Pancreas (tissue), 10 donors: ENCODE measurements around the gene CIROP. TPM values are rescaled to one million over a fixed set of nuclear protein-coding genes. Genes with fewer than 3 reads are reported as not detected.

Experiments
- ATAC-seq, 4 donors: fragments of 200-7000 bp; cut with Tn5 transposase; one replicate each; pipeline versions ENCODE4 v1.8.0 to v1.9.1; 2020; ENCODE audit warnings: mild to moderate bottlenecking in 4 of 4, moderate library complexity in 4 of 4
- DNase-seq, 6 donors: peaks; one replicate each; pipeline ENCODE4 v3.0.0-alpha.2; 2020
- FAIRE-seq: peaks from 2 replicates; lab custom pipeline; 2012; peaks lifted over from hg19 to GRCh38; lab: Jason Lieb, UNC
- H3K27ac ChIP-seq, 4 donors: fragments of 200-600 bp; sonication (generic); 1 replicate in 3 of 4; 2 replicates in 1 of 4; pipeline versions ENCODE4 v1.5.0 to v1.8.0; 2020
- H3K27me3 ChIP-seq, 4 donors: fragments of 200-600 bp; one replicate each; pipeline ENCODE4 v1.8.0; 2021
- H3K36me3 ChIP-seq, 3 donors: fragments of 200-600 bp; sonication (generic) in 1 of 3; one replicate each; pipeline versions ENCODE4 v1.5.0 to v1.8.0; 2020 to 2021
- H3K4me1 ChIP-seq, 3 donors: fragments of 200-600 bp; one replicate each; pipeline ENCODE4 v1.8.0; 2021
- H3K4me3 ChIP-seq, 4 donors: fragments of 200-600 bp; sonication (generic) in 2 of 4; one replicate each; pipeline versions ENCODE4 v1.5.0 to v1.8.0; 2020 to 2021
- H3K9me3 ChIP-seq, 4 donors: fragments of 200-600 bp; one replicate each; pipeline ENCODE4 v1.8.0; 2021
- CTCF ChIP-seq, 4 donors: fragments of 200-600 bp; sonication (generic) in 3 of 4; IDR thresholded peaks; one replicate each; pipeline versions ENCODE4 v1.5.0 to v1.8.0; 2021; ENCODE audit warnings: antibody characterized with exemption in 4 of 4
- WGBS, 2 donors: extraction: QIAGEN DNeasy Blood & Tissue Kit; methylation state at CpG; one replicate each; pipeline ENCODE4 v1.1.7; 2013; 5-methylcytosine and 5-hydroxymethylcytosine counted together
- intact Hi-C, 3 donors: fragments of 100-400 bp; cut with DNase I; formaldehyde crosslinking; loops; one replicate each; pipeline versions ENCODE4 v1.11.1 to v1.14.2; 2022
- polyA plus RNA-seq, 2 donors: library from polyadenylated mRNA; stranded (reverse); fragments of 200-250 nt; gene quantifications; one replicate each; pipeline ENCODE4 v1.2.3, GENCODE V29; 2013
- total RNA-seq, 6 donors: library from RNA; stranded (reverse); fragmentation: NEBNext Ultra II Directional in 4 of 6; extraction: Animal tissue kit (Norgen Biotek cat#: 25700) in 4 of 6; gene quantifications; one replicate each; pipeline versions ENCODE4 v1.2.1 to v1.2.4, GENCODE V29; 2021 to 2023
- donor health status: healthy with polysubstance abuse.
- donor health status: DM: no; HTN: no; CAD: no; lungs with moderate emphysema.
- donor health status: DM: no; HTN: no; CAD: no.
- donor health status: control.
- donor health status: control.
- donor health status: Bipolar disorder and iron deficiency.
- donor health status: DM: yes; HTN: yes; CAD: no.
- donor health status: DM: no; HTN: no; CAD: no.
- donor health status: DM: no; HTN: no; CAD: no.
- donor health status: DM: yes; HTN: yes; CAD: no.

CIROP gene
- total and polyA plus RNA-seq, 8 donors, result not detected

GRCh38 chr14:23086565-23086964 lies 18.2 kb downstream of the CIROP start:
- no peak for TF ChIP-seq CTCF (IDR thresholded peaks at IDR 0.05)
- Histone ChIP-seq H3K27ac (no peak overlapping the region), H3K27me3 (no peaks in the 10 kb centered on the region), H3K4me1 (peaks cover 0 to 5% (median 0%) of the 10 kb centered on the region in 3 donors), H3K4me3 (no peak overlapping the region), H3K36me3 (peaks cover 0 to 68% (median 28%) of the 10 kb centered on the region in 3 donors), H3K9me3 (no peaks in the 10 kb centered on the region)
- ATAC-seq (peak in 1 of 4 donors; percentile 26), FAIRE-seq (no peak), DNase-seq (no peak)
- intact Hi-C loops, result no loop called here
- WGBS, 2 donors, result 94 to 96% methylated on average over 1 of the region's 1 CpG

GRCh38 chr14:23085458-23085857 lies 19.3 kb downstream of the CIROP start:
- no peak for TF ChIP-seq CTCF (IDR thresholded peaks at IDR 0.05)
- DNase-seq (no peak), ATAC-seq (peak in 1 of 4 donors; percentile 24), FAIRE-seq (no peak)
- Histone ChIP-seq H3K9me3 (no peaks in the 10 kb centered on the region), H3K4me3 (no peak overlapping the region), H3K36me3 (peaks cover 3 to 72% (median 36%) of the 10 kb centered on the region in 3 donors), H3K27ac (no peak overlapping the region), H3K27me3 (no peaks in the 10 kb centered on the region), H3K4me1 (peaks cover 0 to 5% (median 0%) of the 10 kb centered on the region in 3 donors)
- WGBS, 2 donors, result 62 to 69% methylated on average over 3 of the region's 3 CpGs
- intact Hi-C loops, result no loop called here

- no peak overlapping the region for H3K27ac ChIP-seq
- no peak for TF ChIP-seq CTCF (IDR thresholded peaks at IDR 0.05)
- no peaks in the 10 kb centered on the region for H3K9me3 ChIP-seq
- peaks cover 5 to 79% (median 52%) of the 10 kb centered on the region in 3 donors for H3K36me3 ChIP-seq
- H3K4me1 ChIP-seq, result no peaks in the 10 kb centered on the region
- no peaks in the 10 kb centered on the region for H3K27me3 ChIP-seq
- H3K4me3 ChIP-seq, result no peak overlapping the region
- DNase-seq (no peak), ATAC-seq (no peak), FAIRE-seq (no peak)
- WGBS, 2 donors, result 68 to 75% methylated on average over 1 of the region's 1 CpG
- intact Hi-C loops, result no loop called here
Observed at GRCh38 chr14:23080474-23080873, 24.3 kb downstream of the CIROP start.

- H3K36me3 ChIP-seq, result peaks cover 5 to 72% (median 49%) of the 10 kb centered on the region in 3 donors
- no peak for FAIRE-seq
- no peak for ATAC-seq
- no peak overlapping the region for H3K27ac ChIP-seq
- WGBS, 2 donors, result 90 to 93% methylated on average over 2 of the region's 2 CpGs
- H3K9me3 ChIP-seq, result no peaks in the 10 kb centered on the region
- no peaks in the 10 kb centered on the region for H3K27me3 ChIP-seq
- no peak for DNase-seq
- intact Hi-C loops, result no loop called here
- no peaks in the 10 kb centered on the region for H3K4me1 ChIP-seq
- H3K4me3 ChIP-seq, result no peak overlapping the region
- no peak for TF ChIP-seq CTCF (IDR thresholded peaks at IDR 0.05)
Observed at GRCh38 chr14:23079716-23080115, 25.1 kb downstream of the CIROP start.

- Histone ChIP-seq H3K36me3 (peaks cover 5 to 76% (median 49%) of the 10 kb centered on the region in 3 donors), H3K4me1 (no peaks in the 10 kb centered on the region), H3K27me3 (no peaks in the 10 kb centered on the region), H3K27ac (peak overlapping the region in 1 of 4 donors; percentile 4), H3K9me3 (no peaks in the 10 kb centered on the region), H3K4me3 (no peak overlapping the region)
- no peak for TF ChIP-seq CTCF (IDR thresholded peaks at IDR 0.05)
- WGBS, 2 donors, result 64 to 68% methylated on average over 2 of the region's 2 CpGs
- FAIRE-seq (no peak), ATAC-seq (peak in 3 of 4 donors; percentile 70 to 87 (median 87)), DNase-seq (peak in 1 of 6 donors; percentile 58)
- intact Hi-C loops, result no loop called here
Observed at GRCh38 chr14:23078692-23079116, 26.1 kb downstream of the CIROP start.
